Mesenchymal stem cell (in vitro differentiated cells and primary cell): ENCODE data around the gene METTL8.

Experiments used
- DNase-seq: peaks from one replicate; pipeline ENCODE4 v3.0.0-alpha.2; 2013
- H2AFZ ChIP-seq: one replicate; pipeline ENCODE4 v1.6.1; 2013; ENCODE audit warnings: low read depth, mild to moderate bottlenecking, control low read depth, inconsistent platforms, low read length, moderate library complexity
- H2AK5ac ChIP-seq: 2 replicates; pipeline ENCODE4 v1.6.1; 2013; ENCODE audit warnings: low read length, moderate library complexity, mild to moderate bottlenecking, inconsistent platforms; ENCODE audit not compliant: severe bottlenecking
- H2BK120ac ChIP-seq: one replicate; pipeline ENCODE4 v1.6.1; 2013; ENCODE audit warnings: low read depth, mild to moderate bottlenecking, inconsistent platforms, low read length, moderate library complexity
- H2BK12ac ChIP-seq, 2 experiments: one replicate each; pipeline ENCODE4 v1.6.1; 2013; ENCODE audit warnings: inconsistent platforms in 2 of 2, low read length in 2 of 2, mild to moderate bottlenecking in 2 of 2, moderate library complexity in 2 of 2, control low read depth in 1 of 2
- H2BK15ac ChIP-seq: one replicate; pipeline ENCODE4 v1.6.1; 2013; ENCODE audit warnings: mild to moderate bottlenecking, low read depth, inconsistent platforms; ENCODE audit not compliant: poor library complexity, severe bottlenecking
- H2BK5ac ChIP-seq: 2 replicates; pipeline ENCODE4 v1.6.1; 2013; ENCODE audit warnings: low read depth, mild to moderate bottlenecking, low read length, control low read depth, inconsistent platforms; ENCODE audit not compliant: poor library complexity, severe bottlenecking
- H3K14ac ChIP-seq, 2 experiments: one replicate each; pipeline ENCODE4 v1.6.1; 2013; ENCODE audit warnings: inconsistent platforms in 2 of 2, low read length in 2 of 2, control low read depth in 1 of 2, mild to moderate bottlenecking in 1 of 2, moderate library complexity in 1 of 2
- H3K18ac ChIP-seq, 2 experiments: one replicate each; pipeline ENCODE4 v1.6.1; 2013; ENCODE audit warnings: inconsistent platforms in 2 of 2, low read length in 2 of 2, control low read depth in 1 of 2, low read depth in 1 of 2, mild to moderate bottlenecking in 1 of 2
- H3K23ac ChIP-seq, 2 experiments: one replicate each; pipeline ENCODE4 v1.6.1; 2013; ENCODE audit warnings: inconsistent platforms in 2 of 2, low read length in 2 of 2, mild to moderate bottlenecking in 2 of 2, moderate library complexity in 2 of 2, control low read depth in 1 of 2
- H3K27ac ChIP-seq: 2 replicates; pipeline ENCODE4 v1.5.1; 2013; ENCODE audit warnings: mild to moderate bottlenecking, moderate library complexity, low read length, control low read depth, inconsistent platforms; ENCODE audit not compliant: poor library complexity, severe bottlenecking
- H3K27me3 ChIP-seq, 2 experiments: 2 replicates each; pipeline versions ENCODE4 v1.6.1 to v1.7.0; 2013; ENCODE audit warnings: low read length in 2 of 2, mild to moderate bottlenecking in 2 of 2, moderate library complexity in 2 of 2, control low read depth in 1 of 2, inconsistent platforms in 1 of 2; ENCODE audit not compliant: control insufficient read depth in 1 of 2, insufficient read depth in 1 of 2
- H3K36me3 ChIP-seq, 2 experiments: 2 replicates each; pipeline versions ENCODE4 v1.6.1 to v1.7.0; 2013; ENCODE audit warnings: low read length in 2 of 2, control low read depth in 1 of 2, inconsistent platforms in 1 of 2, low read depth in 1 of 2, mild to moderate bottlenecking in 1 of 2; ENCODE audit not compliant: insufficient read depth in 2 of 2, control insufficient read depth in 1 of 2
- H3K4ac ChIP-seq, 2 experiments: one replicate each; pipeline ENCODE4 v1.6.1; 2013; ENCODE audit warnings: inconsistent platforms in 2 of 2, low read length in 2 of 2, mild to moderate bottlenecking in 2 of 2, moderate library complexity in 2 of 2, control low read depth in 1 of 2, low read depth in 1 of 2
- H3K4me1 ChIP-seq: 2 replicates; pipeline ENCODE4 v1.6.1; 2013; ENCODE audit warnings: low read depth, low read length, control low read depth; ENCODE audit not compliant: control insufficient read depth, insufficient read depth
- H3K4me2 ChIP-seq: 2 replicates; pipeline ENCODE4 v1.6.1; 2013; ENCODE audit warnings: low read length, mild to moderate bottlenecking, inconsistent platforms; ENCODE audit not compliant: poor library complexity, severe bottlenecking
- H3K4me3 ChIP-seq, 2 experiments: 2 replicates each; pipeline versions ENCODE4 v1.5.1 to v1.7.0; 2013; ENCODE audit warnings: low read length in 2 of 2, mild to moderate bottlenecking in 2 of 2, control low read depth in 1 of 2, low read depth in 1 of 2; ENCODE audit not compliant: insufficient read depth in 1 of 2
- H3K79me1 ChIP-seq: replicated peaks from 2 replicates; pipeline ENCODE4 v1.6.1; 2013; ENCODE audit warnings: mild to moderate bottlenecking, control low read depth, low read length, inconsistent platforms; ENCODE audit not compliant: poor library complexity, severe bottlenecking
- H3K9ac ChIP-seq: 2 replicates; pipeline ENCODE4 v1.7.0; 2013; ENCODE audit warnings: mild to moderate bottlenecking, low read length, moderate library complexity
- H3K9me3 ChIP-seq: 2 replicates; pipeline ENCODE4 v1.7.0; 2013; ENCODE audit warnings: mild to moderate bottlenecking, low read length; ENCODE audit not compliant: control insufficient read depth
- H4K8ac ChIP-seq: one replicate; pipeline ENCODE4 v1.6.1; 2013; ENCODE audit warnings: inconsistent platforms, mild to moderate bottlenecking, low read length, moderate library complexity
- H4K91ac ChIP-seq: one replicate; pipeline ENCODE4 v1.6.1; 2013; ENCODE audit warnings: mild to moderate bottlenecking, low read length, inconsistent platforms
- WGBS: methylation state at CpG from one replicate; pipeline ENCODE4 v1.1.7; 2013; ENCODE audit warnings: mixed read lengths; 5-methylcytosine and 5-hydroxymethylcytosine counted together

The METTL8 gene

GRCh38 chr2:171402906-171403580, 30.7 kb downstream of the METTL8 start:
- Histone ChIP-seq H2BK120ac (no peak overlapping the region), H4K91ac (no peak overlapping the region), H3K9me3 (peaks cover 8% of the 10 kb centered on the region), H3K27ac (no peak overlapping the region), H3K14ac (no peak overlapping the region), H2BK5ac (no peak overlapping the region), H3K4me3 (no peak overlapping the region), H3K79me1 (peaks cover 17% of the 10 kb centered on the region), H3K4ac (no peak overlapping the region), H3K4me1 (peaks cover 2% of the 10 kb centered on the region), H2BK12ac (no peak overlapping the region), H4K8ac (no peak overlapping the region), H3K27me3 (no peaks in the 10 kb centered on the region), H2BK15ac (no peak overlapping the region), H3K23ac (no peak overlapping the region), H3K9ac (no peak overlapping the region), H3K18ac (no peak overlapping the region), H2AFZ (no peak overlapping the region), H2AK5ac (no peak overlapping the region), H3K36me3 (no peaks in the 10 kb centered on the region), H3K4me2 (no peak overlapping the region)
- 100% methylated on average over 2 of the region's 4 CpGs for WGBS
- no peak for DNase-seq

GRCh38 chr2:171401947-171402346, 31.8 kb downstream of the METTL8 start:
- no peak overlapping the region for H3K4me2 ChIP-seq
- no peak overlapping the region for H3K4ac ChIP-seq
- H3K79me1 ChIP-seq, result peaks cover 15% of the 10 kb centered on the region
- peaks cover 8% of the 10 kb centered on the region for H3K9me3 ChIP-seq
- no peak overlapping the region for H3K23ac ChIP-seq
- no peak overlapping the region for H3K18ac ChIP-seq
- H4K8ac ChIP-seq, result no peak overlapping the region
- no peak overlapping the region for H3K4me3 ChIP-seq
- H3K4me1 ChIP-seq, result peaks cover 2% of the 10 kb centered on the region
- H2BK12ac ChIP-seq, result no peak overlapping the region
- H3K36me3 ChIP-seq, result no peaks in the 10 kb centered on the region
- no peak overlapping the region for H3K9ac ChIP-seq
- H2BK5ac ChIP-seq, result no peak overlapping the region
- no peak overlapping the region for H3K14ac ChIP-seq
- H2AK5ac ChIP-seq, result no peak overlapping the region
- H2BK15ac ChIP-seq, result no peak overlapping the region
- no peak overlapping the region for H3K27ac ChIP-seq
- H3K27me3 ChIP-seq, result no peaks in the 10 kb centered on the region
- H2BK120ac ChIP-seq, result no peak overlapping the region
- no peak for DNase-seq
- no peak overlapping the region for H4K91ac ChIP-seq
- no peak overlapping the region for H2AFZ ChIP-seq
- WGBS, result 100% methylated on average over 1 of the region's 1 CpG

GRCh38 chr2:171400395-171400794, 33.4 kb downstream of the METTL8 start:
- no peak overlapping the region for H2BK12ac ChIP-seq
- no peaks in the 10 kb centered on the region for H3K36me3 ChIP-seq
- H3K4me3 ChIP-seq, result no peak overlapping the region
- no peak overlapping the region for H3K18ac ChIP-seq
- no peak overlapping the region for H3K27ac ChIP-seq
- no peak overlapping the region for H2BK15ac ChIP-seq
- no peak overlapping the region for H4K8ac ChIP-seq
- no peak overlapping the region for H2AK5ac ChIP-seq
- no peak overlapping the region for H3K14ac ChIP-seq
- H3K9ac ChIP-seq, result no peak overlapping the region
- DNase-seq, result no peak
- H3K79me1 ChIP-seq, result peaks cover 9% of the 10 kb centered on the region
- H2BK5ac ChIP-seq, result no peak overlapping the region
- H3K4ac ChIP-seq, result no peak overlapping the region
- H3K27me3 ChIP-seq, result no peaks in the 10 kb centered on the region
- no peak overlapping the region for H2AFZ ChIP-seq
- no peak overlapping the region for H4K91ac ChIP-seq
- no peak overlapping the region for H3K4me2 ChIP-seq
- 100% methylated on average over 1 of the region's 3 CpGs for WGBS
- H3K23ac ChIP-seq, result no peak overlapping the region
- peaks cover 8% of the 10 kb centered on the region for H3K9me3 ChIP-seq
- no peak overlapping the region for H2BK120ac ChIP-seq
- H3K4me1 ChIP-seq, result peaks cover 2% of the 10 kb centered on the region

GRCh38 chr2:171399292-171399691, 34.5 kb downstream of the METTL8 start:
- no peaks in the 10 kb centered on the region for H3K27me3 ChIP-seq

More at GRCh38 chr2:171399292-171399691, 34.5 kb downstream of the METTL8 start:
- Histone ChIP-seq H3K9me3 (peaks cover 8% of the 10 kb centered on the region), H3K14ac (no peak overlapping the region), H2BK12ac (no peak overlapping the region), H3K4me1 (peaks cover 2% of the 10 kb centered on the region), H3K4me3 (no peak overlapping the region), H3K23ac (no peak overlapping the region), H3K4me2 (no peak overlapping the region), H4K91ac (no peak overlapping the region), H3K9ac (no peak overlapping the region), H2AFZ (no peak overlapping the region), H4K8ac (no peak overlapping the region), H3K18ac (no peak overlapping the region), H3K36me3 (no peaks in the 10 kb centered on the region), H3K27ac (no peak overlapping the region), H3K79me1 (peaks cover 11% of the 10 kb centered on the region), H2AK5ac (no peak overlapping the region), H2BK120ac (no peak overlapping the region), H3K4ac (no peak overlapping the region), H2BK5ac (no peak overlapping the region), H2BK15ac (no peak overlapping the region)
- no peak for DNase-seq
